HG03135 (cell line): ENCODE data around the gene TIAM1.

Experiments used
- ATAC-seq: cut with Tn5 transposase; IDR thresholded peaks from one replicate; pipeline ENCODE4 v1.9.1; 2021; ENCODE audit warnings: mild to moderate bottlenecking, moderate library complexity; ENCODE audit not compliant: unreplicated experiment

The TIAM1 gene, protein sequence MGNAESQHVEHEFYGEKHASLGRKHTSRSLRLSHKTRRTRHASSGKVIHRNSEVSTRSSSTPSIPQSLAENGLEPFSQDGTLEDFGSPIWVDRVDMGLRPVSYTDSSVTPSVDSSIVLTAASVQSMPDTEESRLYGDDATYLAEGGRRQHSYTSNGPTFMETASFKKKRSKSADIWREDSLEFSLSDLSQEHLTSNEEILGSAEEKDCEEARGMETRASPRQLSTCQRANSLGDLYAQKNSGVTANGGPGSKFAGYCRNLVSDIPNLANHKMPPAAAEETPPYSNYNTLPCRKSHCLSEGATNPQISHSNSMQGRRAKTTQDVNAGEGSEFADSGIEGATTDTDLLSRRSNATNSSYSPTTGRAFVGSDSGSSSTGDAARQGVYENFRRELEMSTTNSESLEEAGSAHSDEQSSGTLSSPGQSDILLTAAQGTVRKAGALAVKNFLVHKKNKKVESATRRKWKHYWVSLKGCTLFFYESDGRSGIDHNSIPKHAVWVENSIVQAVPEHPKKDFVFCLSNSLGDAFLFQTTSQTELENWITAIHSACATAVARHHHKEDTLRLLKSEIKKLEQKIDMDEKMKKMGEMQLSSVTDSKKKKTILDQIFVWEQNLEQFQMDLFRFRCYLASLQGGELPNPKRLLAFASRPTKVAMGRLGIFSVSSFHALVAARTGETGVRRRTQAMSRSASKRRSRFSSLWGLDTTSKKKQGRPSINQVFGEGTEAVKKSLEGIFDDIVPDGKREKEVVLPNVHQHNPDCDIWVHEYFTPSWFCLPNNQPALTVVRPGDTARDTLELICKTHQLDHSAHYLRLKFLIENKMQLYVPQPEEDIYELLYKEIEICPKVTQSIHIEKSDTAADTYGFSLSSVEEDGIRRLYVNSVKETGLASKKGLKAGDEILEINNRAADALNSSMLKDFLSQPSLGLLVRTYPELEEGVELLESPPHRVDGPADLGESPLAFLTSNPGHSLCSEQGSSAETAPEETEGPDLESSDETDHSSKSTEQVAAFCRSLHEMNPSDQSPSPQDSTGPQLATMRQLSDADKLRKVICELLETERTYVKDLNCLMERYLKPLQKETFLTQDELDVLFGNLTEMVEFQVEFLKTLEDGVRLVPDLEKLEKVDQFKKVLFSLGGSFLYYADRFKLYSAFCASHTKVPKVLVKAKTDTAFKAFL (N-terminal part only)

DNA sequence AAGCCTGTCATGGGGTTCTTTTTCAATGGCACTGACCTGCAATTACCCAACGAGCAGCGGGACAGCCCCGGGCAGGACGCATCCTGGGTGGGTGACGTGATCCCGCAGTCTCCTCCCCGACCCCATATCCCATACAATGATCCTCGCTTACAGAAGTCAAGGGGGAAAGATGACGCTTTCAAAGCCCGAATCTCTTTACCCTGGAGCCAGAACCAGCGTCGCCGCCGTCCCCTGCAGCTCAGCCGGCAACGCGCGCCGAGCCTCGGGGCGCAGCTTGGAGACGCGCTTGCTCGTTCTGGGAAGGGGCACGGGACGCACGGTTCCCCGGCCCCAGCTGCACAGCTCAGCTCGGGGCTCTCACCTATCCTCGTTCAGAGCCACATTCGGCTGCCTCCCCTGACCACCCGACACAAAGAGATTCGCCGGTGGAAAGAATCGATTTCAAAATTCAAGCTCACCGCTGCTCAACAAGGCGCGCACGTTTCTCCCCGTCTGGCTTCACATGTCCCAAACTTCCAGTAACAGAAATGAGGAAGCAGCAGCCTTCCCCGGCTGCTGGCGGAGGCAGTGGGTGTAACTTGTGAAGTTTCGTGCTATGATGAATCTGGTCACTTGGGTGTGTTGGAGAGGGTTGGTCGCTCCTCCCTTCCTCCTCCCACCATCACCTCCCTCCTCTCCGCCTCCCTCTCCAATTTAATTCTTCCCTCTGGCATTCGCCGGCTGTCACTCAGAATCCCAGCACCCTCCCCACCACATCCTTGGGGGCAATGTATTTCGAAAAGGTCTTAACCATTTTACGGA, at the start of gene TIAM1:
TSS of gene TIAM1 (minus strand) at position 582 of the 801 bp plus-strand sequence. CDS start 77,289 bp downstream, outside the sequence.
- ATAC-seq, result no peak

DNA sequence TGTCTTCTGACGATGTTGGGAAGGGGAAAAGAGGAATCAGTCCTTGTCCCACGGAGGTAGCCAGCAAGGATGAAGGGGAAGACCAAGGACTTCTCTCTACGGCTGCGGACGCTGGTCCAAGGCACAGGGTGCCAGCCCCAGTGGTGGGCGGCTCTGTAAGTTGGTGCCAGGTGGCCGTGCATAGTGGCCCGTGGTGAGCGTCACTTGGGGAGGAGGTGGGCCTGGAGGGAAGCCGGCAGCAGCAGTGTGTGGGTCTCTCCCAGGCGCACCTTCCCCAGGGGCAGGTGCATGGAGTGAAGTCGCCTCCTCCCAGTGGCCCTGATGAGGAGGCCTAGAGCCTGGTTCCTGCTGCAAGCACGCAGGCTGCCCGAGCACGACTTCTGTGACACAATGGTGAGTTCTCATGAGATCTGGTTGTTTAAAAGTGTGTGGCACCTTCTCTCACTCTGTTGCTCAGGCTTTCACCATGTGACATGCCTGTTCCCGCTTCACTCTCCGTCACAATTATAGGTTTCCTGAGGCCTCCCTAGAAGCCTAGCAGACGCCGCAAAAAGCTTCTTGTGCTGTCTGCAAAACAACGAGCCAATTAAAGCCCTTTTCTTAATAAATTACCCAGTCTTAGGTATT, 43.6 kb upstream of the TIAM1 start:
- ATAC-seq, result no peak

- ATAC-seq, result no peak
These were observed 41.9 kb upstream of the TIAM1 start for GRCh38 chr21:31386006-31386405.

DNA sequence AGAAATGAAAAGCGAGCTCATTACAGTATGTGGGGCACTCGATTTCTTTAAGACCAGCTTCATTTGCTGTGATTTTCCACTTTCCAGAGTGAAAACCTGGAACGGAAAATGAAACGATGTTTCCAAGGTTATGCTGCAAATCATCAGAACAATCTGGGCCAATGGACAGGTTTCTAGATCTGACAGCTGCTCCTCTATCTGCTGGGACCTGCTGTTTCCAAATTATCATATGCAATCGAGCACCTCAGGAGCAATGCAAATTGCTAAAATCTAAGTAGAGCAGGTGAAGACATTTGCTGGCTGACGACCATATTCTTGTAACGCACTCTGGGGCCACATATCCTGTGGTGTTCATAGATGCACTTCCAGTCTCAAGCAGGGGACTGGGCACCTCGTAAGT, 39.7 kb upstream of the TIAM1 start:
- no peak for ATAC-seq

- no peak for ATAC-seq
These were observed 38.0 kb upstream of the TIAM1 start for GRCh38 chr21:31382060-31382459.

GRCh38 chr21:31376301-31376700, 32.2 kb upstream of the TIAM1 start:
- ATAC-seq, result no peak

DNA sequence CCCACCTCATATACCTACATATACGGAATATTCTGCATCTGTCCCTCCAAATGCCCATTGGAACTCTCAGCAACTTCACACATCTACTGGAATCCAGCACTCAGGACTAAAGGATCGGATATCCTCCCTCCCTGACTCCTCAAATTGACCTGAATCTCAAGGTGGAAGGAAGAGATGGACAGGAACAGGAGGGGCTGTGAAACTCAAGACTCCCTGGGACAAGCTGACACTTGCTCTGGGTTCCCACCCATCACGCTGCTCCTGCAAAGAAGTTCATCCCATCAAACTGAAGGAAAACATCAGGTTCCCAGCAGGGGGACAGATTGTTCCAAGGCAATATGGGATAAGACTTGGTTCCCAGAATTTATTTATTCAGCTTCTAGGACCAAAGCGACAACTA, 30.3 kb upstream of the TIAM1 start:
- ATAC-seq, result no peak

- no peak for ATAC-seq
These were observed 28.4 kb upstream of the TIAM1 start for GRCh38 chr21:31372471-31372765.

GRCh38 chr21:31371715-31372470, 27.8 kb upstream of the TIAM1 start:
- no peak for ATAC-seq

DNA sequence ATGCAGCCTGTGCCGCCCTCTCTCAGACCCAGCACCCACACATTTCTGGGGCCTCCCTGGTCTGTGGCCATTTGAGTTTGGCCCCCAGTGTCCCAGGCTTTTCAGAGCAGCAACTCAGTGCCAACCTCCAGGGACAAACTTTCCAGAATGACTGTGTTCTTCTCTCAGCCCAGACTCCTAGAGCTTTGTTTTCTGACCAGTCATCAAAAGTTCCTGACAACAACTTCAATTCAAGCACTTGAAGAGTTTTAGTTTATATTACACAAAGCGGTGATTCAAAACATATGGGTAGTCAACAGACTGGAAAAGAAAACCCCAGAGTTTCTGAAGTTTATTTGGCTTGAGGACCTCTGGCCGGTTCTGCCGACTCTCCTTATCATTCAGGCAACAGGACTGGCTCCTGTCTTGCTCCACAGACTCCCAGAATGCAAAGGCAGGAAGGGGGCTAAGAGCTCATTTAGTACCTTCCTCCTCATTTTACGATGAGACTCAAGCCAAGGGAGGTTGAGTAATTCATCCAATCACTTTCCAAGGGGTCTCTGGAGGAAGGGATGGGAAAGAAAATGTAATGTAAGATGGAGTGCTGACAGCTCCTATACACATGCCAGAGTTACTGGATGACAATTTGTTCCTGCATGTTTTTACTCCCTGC, 27.0 kb upstream of the TIAM1 start:
- ATAC-seq, result no peak

DNA sequence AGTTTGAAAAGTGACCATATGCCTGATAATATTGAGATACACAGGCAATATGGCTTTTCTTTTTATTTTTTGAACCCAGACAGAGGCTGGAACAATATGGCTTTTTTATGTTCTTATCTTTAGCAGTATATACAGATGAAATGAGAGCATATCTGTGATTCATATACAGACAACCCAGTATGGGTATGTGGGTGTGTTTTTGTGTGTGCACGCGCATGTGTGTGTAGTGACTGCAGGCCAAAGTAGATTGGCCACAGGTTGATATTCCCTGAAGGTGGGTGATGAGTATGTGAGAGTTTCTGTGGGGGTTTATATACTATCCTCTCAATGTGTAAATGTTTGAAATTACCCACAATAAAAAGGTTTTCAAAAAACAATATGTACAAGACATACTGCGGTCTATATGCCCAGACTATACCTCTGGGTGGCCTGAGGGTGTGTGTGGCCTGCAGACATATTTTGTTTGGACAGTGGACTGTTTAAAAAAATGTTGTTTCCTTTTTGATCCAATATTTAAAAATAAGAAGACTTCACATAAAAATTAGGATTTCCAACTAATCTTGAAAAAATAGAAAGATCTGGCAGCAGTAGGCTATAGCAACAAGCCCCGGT, 26.3 kb upstream of the TIAM1 start:
- no peak for ATAC-seq

- ATAC-seq, result no peak
These were observed 24.3 kb upstream of the TIAM1 start for GRCh38 chr21:31368361-31368760.

- no peak for ATAC-seq
These were observed 23.7 kb upstream of the TIAM1 start for GRCh38 chr21:31367801-31368200.

- ATAC-seq, result no peak
These were observed 22.8 kb upstream of the TIAM1 start for GRCh38 chr21:31366825-31367224.

- ATAC-seq, result no peak
These were observed 20.3 kb upstream of the TIAM1 start for GRCh38 chr21:31364253-31364945.

DNA sequence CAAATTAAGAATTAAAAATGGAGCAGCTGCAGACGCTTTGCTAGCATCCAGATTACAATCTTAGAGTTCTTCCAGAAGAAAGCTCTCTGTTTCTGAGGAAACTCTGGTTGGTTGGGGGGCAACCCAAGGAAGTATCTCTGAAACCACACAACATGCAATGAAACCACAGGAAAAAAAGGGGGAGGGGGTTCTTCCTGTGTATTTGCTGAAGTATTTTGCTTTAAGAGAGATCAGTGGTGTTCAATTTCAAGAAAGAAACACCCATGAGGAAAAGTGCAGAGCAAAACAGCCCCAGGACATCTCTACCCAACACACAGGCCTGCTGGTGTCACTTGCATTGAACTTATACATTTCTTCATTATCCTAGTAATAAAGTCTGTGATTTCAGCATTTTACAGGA, 19.7 kb upstream of the TIAM1 start:
- no peak for ATAC-seq

- no peak for ATAC-seq
These were observed 16.7 kb upstream of the TIAM1 start for GRCh38 chr21:31360717-31361116.

DNA sequence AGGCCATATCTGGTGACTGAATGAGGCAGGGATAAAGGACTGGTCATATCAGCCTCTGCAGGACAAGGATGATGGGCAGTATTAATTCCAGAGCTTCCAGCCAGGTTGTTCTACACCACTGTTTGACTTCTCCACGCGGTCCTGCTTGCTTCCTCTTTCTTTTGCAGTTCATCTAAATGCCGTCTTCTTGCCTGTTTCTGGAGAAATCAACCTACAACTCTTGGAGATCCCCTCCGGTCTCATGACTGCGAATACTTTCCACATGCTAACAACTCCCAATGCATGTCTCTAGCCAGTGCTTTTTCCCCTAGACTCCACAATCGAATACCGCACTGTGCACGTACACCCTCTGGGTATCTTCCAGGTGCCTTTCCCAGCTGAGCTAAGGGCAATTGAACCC, 14.1 kb upstream of the TIAM1 start:
- no peak for ATAC-seq
